Loucy (cell line): ENCODE measurements around the gene TRAF3IP1.

ENCODE experiments used
- H2AFZ ChIP-seq: fragments of 200-600 bp; sonication (generic); 2 replicates; pipeline ENCODE4 v1.6.0; 2016; ENCODE audit warnings: antibody characterized with exemption, mild to moderate bottlenecking, low read length, moderate library complexity
- H3F3A ChIP-seq: fragments of 200-600 bp; 2 replicates; pipeline ENCODE4 v1.6.0; 2016; ENCODE audit warnings: antibody characterized with exemption, low read depth, mild to moderate bottlenecking
- H3K27me3 ChIP-seq: fragments of 200-600 bp; sonication (generic); 2 replicates; pipeline ENCODE4 v1.6.1; 2014; ENCODE audit warnings: low read length, mild to moderate bottlenecking; ENCODE audit not compliant: insufficient read depth, poor library complexity, severe bottlenecking
- H3K36me3 ChIP-seq: fragments of 200-600 bp; sonication (generic); 2 replicates; pipeline ENCODE4 v1.6.1; 2016; ENCODE audit warnings: low read length; ENCODE audit not compliant: insufficient read depth
- H3K4me1 ChIP-seq: fragments of 200-600 bp; sonication (generic); 2 replicates; pipeline ENCODE4 v1.5.1; 2014; ENCODE audit warnings: low read length, mild to moderate bottlenecking; ENCODE audit not compliant: insufficient read depth, poor library complexity, severe bottlenecking
- H3K4me2 ChIP-seq: fragments of 200-600 bp; sonication (generic); 2 replicates; pipeline ENCODE4 v1.6.0; 2014; ENCODE audit warnings: antibody characterized with exemption, low read length, low read depth, mild to moderate bottlenecking; ENCODE audit not compliant: poor library complexity, severe bottlenecking
- H3K4me3 ChIP-seq: fragments of 200-600 bp; sonication (generic); 2 replicates; pipeline ENCODE4 v1.5.1; 2014; ENCODE audit warnings: low read length, mild to moderate bottlenecking, mixed read lengths; ENCODE audit not compliant: poor library complexity, severe bottlenecking
- H3K79me2 ChIP-seq: fragments of 200-600 bp; sonication (generic); 2 replicates; pipeline ENCODE4 v1.6.1; 2014; ENCODE audit warnings: low read length; ENCODE audit not compliant: insufficient read depth
- H3K9ac ChIP-seq: fragments of 200-600 bp; sonication (generic); 2 replicates; pipeline ENCODE4 v1.6.0; 2014; ENCODE audit warnings: mild to moderate bottlenecking, low read depth, low read length, moderate library complexity; ENCODE audit not compliant: poor library complexity, severe bottlenecking
- H3K9me2 ChIP-seq: fragments of 200-600 bp; sonication (generic); replicated peaks from 2 replicates; pipeline ENCODE4 v1.6.1; 2016; ENCODE audit warnings: low read depth, low read length, mixed read lengths
- H3K9me3 ChIP-seq: fragments of 200-600 bp; sonication (generic); 2 replicates; pipeline ENCODE4 v1.6.1; 2014; ENCODE audit warnings: mild to moderate bottlenecking, antibody characterized with exemption, low read length, low read depth; ENCODE audit not compliant: insufficient read depth
- H4K20me1 ChIP-seq: fragments of 200-600 bp; sonication (generic); 2 replicates; pipeline ENCODE4 v1.6.0; 2014; ENCODE audit warnings: antibody characterized with exemption, low read length, mild to moderate bottlenecking; ENCODE audit not compliant: insufficient read depth, poor library complexity, severe bottlenecking
- EZH2phosphoT487 ChIP-seq: fragments of 200-600 bp; IDR thresholded peaks from 2 replicates; pipeline ENCODE4 v1.6.1; 2018; ENCODE audit warnings: antibody characterized with exemption, mild to moderate bottlenecking, moderate library complexity, borderline replicate concordance
- TF ChIP-seq, protein P1 (sequence below): fragments of 200-600 bp; sonication (generic); conservative IDR thresholded peaks from 2 replicates; pipeline ENCODE4 v1.5.1; 2014; ENCODE audit warnings: mild to moderate bottlenecking, antibody characterized with exemption, low read length

The TRAF3IP1 gene

GRCh38 chr2:238449241-238449640 is 128.9 kb downstream of the TRAF3IP1 start:
- H4K20me1 ChIP-seq: no peaks in the 10 kb centered on the region
- no peak for TF ChIP-seq EZH2phosphoT487
- TF ChIP-seq, protein P1, sequence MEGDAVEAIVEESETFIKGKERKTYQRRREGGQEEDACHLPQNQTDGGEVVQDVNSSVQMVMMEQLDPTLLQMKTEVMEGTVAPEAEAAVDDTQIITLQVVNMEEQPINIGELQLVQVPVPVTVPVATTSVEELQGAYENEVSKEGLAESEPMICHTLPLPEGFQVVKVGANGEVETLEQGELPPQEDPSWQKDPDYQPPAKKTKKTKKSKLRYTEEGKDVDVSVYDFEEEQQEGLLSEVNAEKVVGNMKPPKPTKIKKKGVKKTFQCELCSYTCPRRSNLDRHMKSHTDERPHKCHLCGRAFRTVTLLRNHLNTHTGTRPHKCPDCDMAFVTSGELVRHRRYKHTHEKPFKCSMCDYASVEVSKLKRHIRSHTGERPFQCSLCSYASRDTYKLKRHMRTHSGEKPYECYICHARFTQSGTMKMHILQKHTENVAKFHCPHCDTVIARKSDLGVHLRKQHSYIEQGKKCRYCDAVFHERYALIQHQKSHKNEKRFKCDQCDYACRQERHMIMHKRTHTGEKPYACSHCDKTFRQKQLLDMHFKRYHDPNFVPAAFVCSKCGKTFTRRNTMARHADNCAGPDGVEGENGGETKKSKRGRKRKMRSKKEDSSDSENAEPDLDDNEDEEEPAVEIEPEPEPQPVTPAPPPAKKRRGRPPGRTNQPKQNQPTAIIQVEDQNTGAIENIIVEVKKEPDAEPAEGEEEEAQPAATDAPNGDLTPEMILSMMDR: no peak

GRCh38 chr2:238449909-238450417 is 129.6 kb downstream of the TRAF3IP1 start:
- Histone ChIP-seq H3K4me2 (no peak overlapping the region), H3K4me3 (no peak overlapping the region), H3K27me3 (no peaks in the 10 kb centered on the region), H3K36me3 (peaks cover 78% of the 10 kb centered on the region), H2AFZ (no peak overlapping the region), H4K20me1 (no peaks in the 10 kb centered on the region), H3K9me3 (no peaks in the 10 kb centered on the region; the same call in 1 of the 2 replicates), H3K79me2 (no peaks in the 10 kb centered on the region), H3K4me1 (no peaks in the 10 kb centered on the region), H3K9ac (no peak overlapping the region), H3K9me2 (no peaks in the 10 kb centered on the region), H3F3A (no peaks in the 10 kb centered on the region)
- TF ChIP-seq EZH2phosphoT487: no peak
- TF ChIP-seq, protein P1: no peak

More at GRCh38 chr2:238449241-238449640, 128.9 kb downstream of the TRAF3IP1 start:
- Histone ChIP-seq H3K27me3 (no peaks in the 10 kb centered on the region), H3K9me2 (no peaks in the 10 kb centered on the region), H3K4me1 (no peaks in the 10 kb centered on the region), H2AFZ (no peak overlapping the region), H3K36me3 (peaks cover 85% of the 10 kb centered on the region), H3K4me2 (no peak overlapping the region), H3K79me2 (peaks cover 3% of the 10 kb centered on the region; the same call in 1 of the 2 replicates), H3K9ac (no peak overlapping the region), H3K4me3 (no peak overlapping the region), H3K9me3 (no peaks in the 10 kb centered on the region), H3F3A (no peaks in the 10 kb centered on the region)

DNA sequence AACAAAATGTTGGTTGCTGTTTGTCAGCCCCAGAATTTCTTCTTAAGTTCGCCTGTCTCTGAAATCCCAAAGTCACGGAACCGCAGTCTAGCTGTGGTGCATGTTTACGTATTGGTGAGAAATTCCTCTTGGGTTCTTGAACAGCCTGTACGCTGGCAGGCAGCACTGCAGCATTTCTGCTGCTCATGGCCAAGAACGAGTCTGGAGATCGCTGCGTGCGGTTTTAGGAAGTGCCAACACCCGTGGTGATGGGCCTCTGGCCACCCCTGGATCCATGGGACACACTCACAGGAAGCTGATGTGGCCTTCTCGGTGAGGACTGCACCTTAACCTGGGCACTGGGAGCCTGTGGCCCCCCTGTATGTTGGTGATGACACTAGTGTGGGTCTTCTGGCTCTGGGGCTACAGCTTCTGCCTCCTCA is 130.1 kb downstream of the TRAF3IP1 start:
- H3K36me3 ChIP-seq: peaks cover 73% of the 10 kb centered on the region
- H3K4me1 ChIP-seq: no peaks in the 10 kb centered on the region
- no peak overlapping the region for H2AFZ ChIP-seq

More for the DNA sequence above, 130.1 kb downstream of the TRAF3IP1 start:
- no peak overlapping the region for H3K4me3 ChIP-seq
- no peak overlapping the region for H3K9ac ChIP-seq
- no peaks in the 10 kb centered on the region for H4K20me1 ChIP-seq
- no peaks in the 10 kb centered on the region for H3F3A ChIP-seq
- TF ChIP-seq EZH2phosphoT487: no peak
- TF ChIP-seq, protein P1: no peak
- no peaks in the 10 kb centered on the region for H3K27me3 ChIP-seq
- no peaks in the 10 kb centered on the region for H3K9me2 ChIP-seq
- H3K4me2 ChIP-seq: no peak overlapping the region
- no peaks in the 10 kb centered on the region for H3K79me2 ChIP-seq
- H3K9me3 ChIP-seq: no peaks in the 10 kb centered on the region; the same call in 1 of the 2 replicates
